Measurements from ENCODE around the gene BEND2.
"Not testable (repeated sequence)": the region's sequence is repeated elsewhere in the genome, so short reads cannot be mapped to it uniquely, and the experiment has no call there.

The BEND2 gene

DNA sequence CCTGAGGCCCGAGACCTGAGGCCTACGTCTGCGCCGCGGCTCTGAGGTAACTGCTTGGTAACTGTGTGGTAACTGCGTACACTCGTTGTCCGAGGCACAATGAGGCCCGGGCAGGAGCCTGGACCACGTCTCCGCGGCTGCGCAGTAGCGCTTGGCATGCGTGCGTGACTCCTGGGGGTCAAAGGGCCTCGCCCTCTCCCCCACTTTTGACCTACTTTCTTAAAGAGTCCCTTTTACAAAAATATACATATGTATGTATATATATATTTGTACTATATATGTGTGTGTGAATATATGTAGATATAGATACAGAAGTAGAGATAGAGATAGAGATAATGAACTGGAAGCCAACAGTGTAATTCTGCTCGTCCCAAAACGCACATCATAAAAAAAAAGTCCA is at the start of gene BEND2:
BEND2 (minus strand) TSS at position 101 of the 400 bp plus-strand sequence. CDS start 136 bp downstream, outside the sequence.
- DNase-seq, result no peak

- DNase-seq, result no peak
Observed at GRCh38 chrX:18255059-18255458, 34.4 kb upstream of the BEND2 start.

- no peak for DNase-seq
Observed at GRCh38 chrX:18252644-18253359, 32.1 kb upstream of the BEND2 start.

DNA sequence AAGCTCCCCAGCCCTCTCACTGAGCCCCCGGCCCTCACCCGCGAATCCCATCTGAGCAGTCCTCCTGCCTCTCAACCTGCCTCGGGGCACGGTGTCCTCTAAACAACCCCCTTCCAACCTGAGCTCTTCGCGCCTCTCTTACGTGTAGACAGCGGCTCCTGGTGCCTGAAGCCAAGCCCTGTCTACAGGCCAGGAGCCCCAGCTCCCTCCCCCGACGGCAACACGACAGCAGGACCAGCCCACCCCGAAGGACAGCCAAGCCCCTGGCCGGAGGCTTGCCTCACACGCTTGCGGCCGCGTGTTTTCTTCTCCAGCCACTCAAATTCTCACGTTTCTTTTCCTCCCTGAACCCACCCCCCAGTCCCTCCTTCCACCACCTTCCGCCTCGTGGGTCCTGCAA is 9.0 kb upstream of the BEND2 start:
- not testable (repeated sequence) for DNase-seq

DNA sequence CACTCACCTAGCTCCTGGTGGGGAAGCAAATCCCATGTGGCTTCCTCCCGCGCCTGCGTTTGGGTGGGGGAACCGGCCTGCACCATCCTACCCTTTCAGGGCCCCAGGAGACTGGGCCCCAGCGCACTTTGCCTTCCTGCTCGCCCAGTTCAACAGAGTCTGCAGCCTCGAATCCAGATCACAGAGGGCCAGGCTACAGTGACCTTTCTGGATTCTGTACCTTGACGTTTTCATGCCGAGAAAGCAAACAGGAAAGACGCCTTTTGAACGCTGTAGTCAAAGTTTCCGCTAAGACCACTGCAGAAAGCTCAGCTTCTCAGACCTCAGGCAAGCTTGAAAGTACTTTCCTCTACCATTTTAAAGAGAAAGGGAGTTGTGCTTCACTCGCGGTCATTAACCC is 7.4 kb upstream of the BEND2 start:
- DNase-seq, result no peak

DNA sequence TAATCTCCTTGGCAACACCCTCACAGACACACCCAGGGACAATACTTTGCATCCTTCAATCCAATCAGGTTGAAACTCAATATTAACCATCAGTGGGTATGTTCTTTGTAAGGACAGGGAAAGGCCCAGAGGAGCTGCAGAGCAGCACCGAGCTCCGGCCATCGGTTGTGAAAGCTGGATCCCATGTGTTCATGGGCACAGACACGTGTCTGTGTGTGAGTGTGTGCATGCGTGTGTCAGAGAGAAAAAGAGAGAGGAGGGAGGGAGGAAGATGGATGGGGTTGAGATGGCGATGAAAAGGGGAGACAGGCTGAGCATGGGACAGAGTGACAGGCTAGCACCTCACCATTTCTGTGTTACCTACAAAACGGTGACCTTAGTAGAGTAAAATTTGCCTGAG is 6.8 kb upstream of the BEND2 start:
- no peak for DNase-seq

DNA sequence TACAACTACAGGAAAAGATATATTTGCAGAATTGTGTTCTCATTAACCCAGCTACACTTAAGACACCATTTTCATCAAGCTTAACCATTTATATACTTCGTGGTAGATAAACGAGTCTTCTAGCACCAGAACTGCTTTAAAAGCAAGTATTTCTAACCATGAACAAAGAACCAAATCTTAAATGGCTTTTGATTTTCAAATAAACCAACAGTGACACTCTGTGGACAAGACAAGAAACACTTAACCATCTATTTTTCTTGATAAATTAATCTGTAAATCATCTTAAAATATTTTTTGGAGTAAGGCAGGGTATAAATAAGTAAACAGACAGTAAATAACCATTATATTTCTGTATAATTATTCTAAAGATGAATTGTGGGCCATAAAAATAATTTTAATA is 10.2 kb downstream of the BEND2 start:
- DNase-seq, result peak in 1 of 2 experiments; percentile 2

GRCh38 chrX:18206657-18207056 is 14.0 kb downstream of the BEND2 start:
- no peak for DNase-seq

- no peak for DNase-seq
Observed at GRCh38 chrX:18203631-18204030, 17.1 kb downstream of the BEND2 start.

DNA sequence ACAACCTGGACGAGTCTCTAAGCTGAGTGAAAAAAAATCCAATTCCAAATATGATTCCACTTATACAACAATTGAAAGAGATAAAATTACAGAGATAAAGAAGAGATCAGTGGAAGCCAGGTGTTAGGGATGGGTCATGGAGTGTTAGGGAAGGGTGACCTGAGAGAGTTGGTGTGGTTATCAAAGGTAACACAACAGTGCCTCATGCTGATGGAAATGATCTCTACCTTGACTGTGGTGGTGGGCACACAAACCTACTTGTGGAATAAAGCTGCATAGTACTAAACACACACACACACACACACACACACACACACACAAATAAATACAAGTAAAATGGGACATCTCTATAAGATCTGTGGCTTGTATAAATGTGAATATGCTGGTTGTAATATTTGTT is 26.0 kb downstream of the BEND2 start:
- no peak for DNase-seq

DNA sequence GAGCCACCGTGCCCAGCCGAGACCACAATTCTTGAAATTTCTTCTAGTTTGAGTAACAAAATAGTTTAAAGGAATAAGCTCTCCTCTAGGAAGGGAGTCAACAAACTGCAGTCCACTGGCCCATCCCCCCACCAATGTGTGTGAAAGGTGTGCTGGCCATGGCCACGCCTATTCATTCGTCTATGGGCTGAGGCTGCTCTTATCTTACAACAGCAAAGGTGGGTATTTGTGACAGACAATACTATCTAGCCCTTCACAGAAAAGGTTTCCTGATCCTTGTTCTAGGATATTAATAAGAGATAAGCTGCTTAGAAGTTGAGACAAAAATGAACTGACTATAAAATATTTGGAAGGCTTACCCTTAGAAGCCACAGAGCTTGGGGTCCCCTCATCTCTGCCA is 41.2 kb downstream of the BEND2 start:
- DNase-seq, result no peak

DNA sequence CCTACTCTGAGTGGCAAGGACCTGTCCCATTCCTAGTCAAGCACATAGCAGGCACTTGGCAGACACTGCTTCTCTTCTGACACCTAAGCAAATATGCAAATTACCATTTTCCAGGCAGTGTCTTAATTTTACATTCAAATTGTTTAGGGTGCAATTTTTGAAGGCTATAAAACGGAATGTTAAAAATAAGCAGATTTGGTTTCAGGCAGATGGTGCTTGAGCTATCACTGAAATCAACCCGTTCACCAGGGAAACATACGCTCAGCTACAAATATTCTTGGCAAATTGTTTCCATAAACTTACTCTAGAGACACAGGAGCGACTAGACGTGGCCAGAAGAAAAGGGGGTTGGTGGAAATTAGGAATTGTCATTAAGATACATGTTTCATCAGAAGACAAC is 45.7 kb downstream of the BEND2 start:
- no peak for DNase-seq

- DNase-seq, result no peak
Observed at GRCh38 chrX:18174209-18174608, 46.5 kb downstream of the BEND2 start.

- DNase-seq, result no peak
Observed at GRCh38 chrX:18173494-18174180, 47.0 kb downstream of the BEND2 start.

DNA sequence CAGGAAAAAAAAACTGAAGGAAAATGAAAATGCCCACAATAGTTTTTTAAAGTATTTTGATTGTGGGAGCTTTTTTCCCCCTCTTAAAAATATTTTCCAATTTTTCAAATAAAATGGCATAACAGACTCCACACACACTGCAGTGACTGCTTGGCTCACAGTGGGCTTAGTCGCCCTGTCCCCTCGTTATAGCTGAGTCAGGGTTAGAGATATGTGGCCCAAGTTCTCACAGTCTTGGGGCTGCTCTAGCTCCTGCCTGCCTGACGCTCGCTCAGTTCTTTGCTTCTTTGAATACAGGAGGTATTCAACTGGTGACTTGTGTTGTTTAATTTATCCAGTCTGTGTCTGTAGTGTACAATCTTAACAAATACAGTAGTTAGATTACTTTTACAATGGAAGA is 47.7 kb downstream of the BEND2 start:
- DNase-seq, result no peak

- no peak for DNase-seq
Observed at GRCh38 chrX:18170910-18171309, 49.8 kb downstream of the BEND2 start.

GRCh38 chrX:18166068-18166467 is 54.6 kb downstream of the BEND2 start:
- DNase-seq, result no peak

DNA sequence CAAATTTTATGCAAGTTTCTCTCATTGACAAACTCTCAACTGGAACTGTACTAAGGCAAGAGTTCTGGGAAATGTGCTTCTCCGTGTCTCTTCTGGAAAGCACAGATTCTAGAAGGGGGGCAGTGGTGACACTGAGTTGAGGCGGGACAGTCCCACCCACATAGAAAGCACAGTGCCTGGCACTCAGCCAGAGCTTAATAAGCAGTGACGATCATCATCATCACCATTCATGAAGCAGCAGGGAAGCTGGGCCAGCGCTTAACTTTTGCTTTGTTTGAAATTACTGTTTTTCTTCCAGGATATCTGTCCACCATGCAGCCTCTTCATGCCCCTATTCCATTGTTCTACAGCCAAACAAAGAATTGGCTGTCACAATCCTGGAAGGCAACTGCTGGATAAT is 60.3 kb downstream of the BEND2 start:
- no peak for DNase-seq

DNA sequence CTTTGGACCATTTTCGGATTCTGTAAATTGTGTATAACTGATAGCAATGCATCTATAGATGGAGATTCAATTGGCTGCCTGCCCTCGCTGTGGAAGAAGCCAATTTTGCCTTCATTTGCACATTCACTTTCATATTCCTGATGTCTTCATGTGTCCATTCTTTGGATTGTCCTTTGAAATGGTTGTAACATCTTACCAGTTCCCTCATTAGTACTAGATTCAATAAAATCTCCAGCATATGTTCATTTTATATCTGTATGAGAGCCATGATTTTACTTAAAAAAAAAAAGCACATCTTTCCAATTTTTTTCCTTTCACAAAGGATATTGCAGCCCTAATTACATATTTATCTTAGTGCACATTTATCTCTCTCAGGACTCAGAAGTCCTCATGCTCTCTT is 61.7 kb downstream of the BEND2 start:
- no peak for DNase-seq

DNA sequence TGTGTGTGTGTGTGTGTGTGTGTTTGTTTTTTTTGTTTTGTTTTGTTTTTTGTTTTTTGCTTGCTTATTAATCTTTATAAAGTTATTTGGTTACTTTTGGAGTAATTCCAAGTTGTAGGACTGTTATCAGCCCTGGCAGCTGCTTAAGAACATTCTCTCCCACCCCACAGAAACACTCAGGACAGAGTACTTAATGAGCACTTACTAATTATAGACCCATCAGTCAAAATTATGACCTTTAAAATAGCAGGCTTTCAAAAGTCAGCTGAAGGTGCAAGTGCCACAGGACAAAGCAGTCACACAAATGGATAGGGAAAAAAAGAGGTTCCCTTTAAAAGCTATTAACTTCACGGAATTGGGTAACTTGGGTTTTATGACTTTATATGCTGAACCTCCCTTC is 69.0 kb downstream of the BEND2 start:
- no peak for DNase-seq

GRCh38 chrX:18151157-18151556 is 69.5 kb downstream of the BEND2 start:
- DNase-seq, result no peak

DNA sequence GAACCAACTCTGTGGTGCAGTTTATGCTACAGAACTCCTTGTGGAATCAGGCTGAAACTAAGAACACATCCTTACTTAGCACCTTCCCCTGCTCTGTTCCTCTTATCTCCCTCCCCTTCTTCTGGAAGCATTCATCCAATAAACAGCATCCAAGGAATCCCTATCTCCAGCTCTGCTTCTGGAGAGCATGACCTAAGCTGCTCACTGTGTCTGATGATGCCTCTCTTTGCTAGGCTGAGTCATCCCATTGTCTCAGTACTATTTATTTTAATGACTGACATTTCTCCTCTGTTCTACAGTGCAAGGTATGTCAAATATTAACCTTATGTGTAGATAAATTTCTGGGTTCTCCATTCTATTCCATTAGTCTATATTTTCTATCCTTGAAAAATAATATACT is 71.2 kb downstream of the BEND2 start:
- no peak for DNase-seq

DNA sequence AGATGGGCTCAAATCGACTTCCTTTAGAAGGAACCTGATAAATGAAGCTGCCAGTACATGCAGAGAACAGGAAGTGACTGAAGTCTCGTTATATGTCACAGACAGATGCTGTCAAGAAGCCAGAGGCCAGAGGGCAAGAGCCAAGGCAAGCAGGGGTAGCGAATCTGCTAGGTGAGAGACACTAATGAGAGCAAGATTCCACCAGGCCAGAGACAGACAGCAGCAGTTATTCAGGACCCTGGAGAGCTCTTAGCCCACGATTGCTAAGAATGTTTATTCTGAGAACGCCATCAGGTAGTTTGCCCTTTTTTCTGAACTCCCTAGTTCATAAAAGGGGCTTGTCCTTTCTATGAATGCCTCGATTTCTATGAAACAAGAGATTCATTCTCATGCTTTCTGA is 73.7 kb downstream of the BEND2 start:
- DNase-seq, result no peak

- DNase-seq, result no peak
Observed at GRCh38 chrX:18146009-18146408, 74.7 kb downstream of the BEND2 start.

GRCh38 chrX:18136816-18137215 is 83.9 kb downstream of the BEND2 start:
- no peak for DNase-seq
